HFF-Myc (cell line): ENCODE results near the gene RAP1GAP2.
A peak's percentile ranks its signal among the peaks of the same experiment; 100 is the strongest.

Experiments
- DNase-seq: peaks from one replicate; pipeline ENCODE4 v3.0.0-alpha.2; 2011; ENCODE audit warnings: low read depth; ENCODE audit errors: extremely low read depth
- H3K4me3 ChIP-seq: replicated peaks from 2 replicates; pipeline ENCODE4 v1.5.1; 2011; ENCODE audit warnings: low read depth, mild to moderate bottlenecking, control low read depth, low read length
- TF ChIP-seq, protein P1 (sequence below): IDR thresholded peaks from 2 replicates; pipeline ENCODE4 v1.5.1; 2012; ENCODE audit warnings: mild to moderate bottlenecking, low read depth, low read length, control low read depth; ENCODE audit errors: missing control alignments

Gene RAP1GAP2

DNA sequence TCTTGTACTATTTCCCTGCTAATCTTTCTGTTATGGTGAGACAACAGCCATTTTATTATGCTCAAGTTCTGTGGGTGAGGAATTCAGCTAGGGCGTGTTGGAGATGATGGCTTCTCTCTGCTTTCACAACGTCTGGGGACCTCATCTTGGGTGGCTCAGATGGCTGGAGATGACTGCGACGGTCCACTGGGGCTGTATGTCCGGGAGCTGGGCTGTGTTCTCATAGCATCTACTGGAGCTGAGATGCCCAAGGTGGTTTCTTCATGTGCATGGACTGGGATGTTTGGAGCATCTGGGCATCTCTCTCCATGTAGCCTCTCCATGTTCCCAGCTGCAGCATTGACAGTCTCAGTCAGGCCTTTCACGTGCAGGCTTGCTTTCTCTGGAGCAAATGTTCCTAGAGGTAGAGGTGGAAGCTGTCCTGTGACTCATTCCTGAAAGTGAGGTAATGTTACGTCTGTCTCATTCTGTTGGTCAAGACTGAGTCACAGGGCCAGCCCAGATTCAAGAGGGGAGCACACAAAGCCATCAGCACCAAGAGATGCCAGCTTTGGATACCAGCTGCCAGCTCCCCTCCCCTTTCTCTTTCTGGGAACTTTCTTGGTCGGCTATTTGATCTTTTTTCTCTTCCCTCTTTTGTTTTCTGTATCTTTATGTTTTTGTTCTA lies 96.2 kb downstream of the RAP1GAP2 start:
- peak; percentile 53 for DNase-seq
- H3K4me3 ChIP-seq: no peak overlapping the region
- TF ChIP-seq, protein P1, sequence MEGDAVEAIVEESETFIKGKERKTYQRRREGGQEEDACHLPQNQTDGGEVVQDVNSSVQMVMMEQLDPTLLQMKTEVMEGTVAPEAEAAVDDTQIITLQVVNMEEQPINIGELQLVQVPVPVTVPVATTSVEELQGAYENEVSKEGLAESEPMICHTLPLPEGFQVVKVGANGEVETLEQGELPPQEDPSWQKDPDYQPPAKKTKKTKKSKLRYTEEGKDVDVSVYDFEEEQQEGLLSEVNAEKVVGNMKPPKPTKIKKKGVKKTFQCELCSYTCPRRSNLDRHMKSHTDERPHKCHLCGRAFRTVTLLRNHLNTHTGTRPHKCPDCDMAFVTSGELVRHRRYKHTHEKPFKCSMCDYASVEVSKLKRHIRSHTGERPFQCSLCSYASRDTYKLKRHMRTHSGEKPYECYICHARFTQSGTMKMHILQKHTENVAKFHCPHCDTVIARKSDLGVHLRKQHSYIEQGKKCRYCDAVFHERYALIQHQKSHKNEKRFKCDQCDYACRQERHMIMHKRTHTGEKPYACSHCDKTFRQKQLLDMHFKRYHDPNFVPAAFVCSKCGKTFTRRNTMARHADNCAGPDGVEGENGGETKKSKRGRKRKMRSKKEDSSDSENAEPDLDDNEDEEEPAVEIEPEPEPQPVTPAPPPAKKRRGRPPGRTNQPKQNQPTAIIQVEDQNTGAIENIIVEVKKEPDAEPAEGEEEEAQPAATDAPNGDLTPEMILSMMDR: no peak

GRCh38 chr17:2893422-2893914 lies 97.2 kb downstream of the RAP1GAP2 start:
- TF ChIP-seq, protein P1: no peak
- H3K4me3 ChIP-seq: no peak overlapping the region
- no peak for DNase-seq

GRCh38 chr17:2894782-2895181 lies 98.5 kb downstream of the RAP1GAP2 start:
- no peak overlapping the region for H3K4me3 ChIP-seq
- TF ChIP-seq, protein P1: no peak
- DNase-seq: no peak

- no peak overlapping the region for H3K4me3 ChIP-seq
- TF ChIP-seq, protein P1: no peak
- DNase-seq: no peak
Measured at GRCh38 chr17:2897605-2898004, 101.4 kb downstream of the RAP1GAP2 start.

GRCh38 chr17:2898255-2898926 lies 102.2 kb downstream of the RAP1GAP2 start:
- H3K4me3 ChIP-seq: no peak overlapping the region
- DNase-seq: no peak
- TF ChIP-seq, protein P1: no peak

- H3K4me3 ChIP-seq: no peak overlapping the region
- TF ChIP-seq, protein P1: no peak
- no peak for DNase-seq
Measured at GRCh38 chr17:2899906-2900305, 103.7 kb downstream of the RAP1GAP2 start.

- no peak overlapping the region for H3K4me3 ChIP-seq
- no peak for DNase-seq
- TF ChIP-seq, protein P1: no peak
Measured at GRCh38 chr17:2900842-2901241, 104.6 kb downstream of the RAP1GAP2 start.
